HL-60/S4 treated with phorbol 12-myristate 13-acetate at 8.2 ng/mL for 4 days and 3 days (cell line): ENCODE data around the gene TPD52L1.

Source experiments
- in situ Hi-C: fragments of 300-500 bp; cut with MboI; formaldehyde crosslinking; loops from 2 replicates; pipeline ENCODE4 v1.15.0; 2022; ENCODE audit warnings: low sequenced_read_pairs

Gene TPD52L1

GRCh38 chr6:125174626-125175025, 21.1 kb downstream of the TPD52L1 start:
- in situ Hi-C loops, result no loop called here

GRCh38 chr6:125175466-125176048, 22.0 kb downstream of the TPD52L1 start:
- in situ Hi-C loops, result no loop called here

- in situ Hi-C loops, result no loop called here
Measured at GRCh38 chr6:125182237-125183008, 28.9 kb downstream of the TPD52L1 start.

DNA sequence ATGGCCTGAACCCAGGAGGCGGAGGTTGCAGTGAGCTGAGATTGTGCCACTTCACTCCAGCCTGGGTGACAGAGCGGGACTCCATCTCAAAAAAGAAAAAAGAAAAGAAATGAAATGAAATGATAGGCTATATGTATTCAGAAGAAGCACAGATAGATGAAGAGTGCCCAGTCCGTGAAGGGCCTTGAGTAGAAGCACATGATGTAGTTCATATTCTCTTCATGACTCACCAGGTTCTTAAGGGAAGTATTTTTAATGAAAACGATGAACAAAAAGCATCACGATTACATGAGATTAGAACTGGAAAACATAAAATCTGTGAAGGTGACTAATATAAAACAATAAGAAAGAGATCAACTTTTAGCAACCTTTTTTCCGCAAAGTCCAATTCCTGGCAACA, 29.8 kb downstream of the TPD52L1 start:
- in situ Hi-C loops, result no loop called here

- in situ Hi-C loops, result no loop called here
Measured at GRCh38 chr6:125188037-125188436, 34.5 kb downstream of the TPD52L1 start.

DNA sequence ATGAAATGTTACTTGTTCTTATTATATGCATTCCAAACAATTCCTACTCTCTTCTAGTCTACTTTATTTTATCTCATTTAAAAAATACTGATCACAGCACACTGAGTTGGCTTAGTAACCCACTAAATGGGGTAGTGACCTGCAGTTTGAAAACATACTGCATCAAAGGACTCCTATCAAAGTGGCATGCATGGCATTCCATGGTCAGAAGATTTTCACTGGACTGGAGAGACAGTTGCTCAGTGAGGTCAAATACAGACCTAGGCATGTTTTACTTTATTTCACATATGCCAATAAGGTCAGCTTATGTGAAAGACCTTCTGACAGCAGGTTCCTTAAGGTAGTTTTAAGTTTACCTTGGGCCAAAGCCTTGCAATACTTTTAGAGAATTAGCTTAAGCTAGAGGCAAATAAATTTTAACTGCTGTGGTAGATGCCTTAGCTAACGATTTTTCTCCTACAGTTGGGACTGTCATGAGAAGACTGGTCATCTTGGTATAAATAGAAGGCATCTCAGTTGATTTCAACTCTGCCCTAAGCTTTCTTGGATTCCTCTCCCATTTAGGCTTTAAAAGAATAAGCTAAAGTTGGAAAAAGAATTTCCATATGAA, 35.1 kb downstream of the TPD52L1 start:
- in situ Hi-C loops, result no loop called here

GRCh38 chr6:125189494-125189893, 35.9 kb downstream of the TPD52L1 start:
- in situ Hi-C loops, result no loop called here

- in situ Hi-C loops, result no loop called here
Measured at GRCh38 chr6:125190667-125191066, 37.1 kb downstream of the TPD52L1 start.

- in situ Hi-C loops, result no loop called here
Measured at GRCh38 chr6:125191916-125192609, 38.5 kb downstream of the TPD52L1 start.

DNA sequence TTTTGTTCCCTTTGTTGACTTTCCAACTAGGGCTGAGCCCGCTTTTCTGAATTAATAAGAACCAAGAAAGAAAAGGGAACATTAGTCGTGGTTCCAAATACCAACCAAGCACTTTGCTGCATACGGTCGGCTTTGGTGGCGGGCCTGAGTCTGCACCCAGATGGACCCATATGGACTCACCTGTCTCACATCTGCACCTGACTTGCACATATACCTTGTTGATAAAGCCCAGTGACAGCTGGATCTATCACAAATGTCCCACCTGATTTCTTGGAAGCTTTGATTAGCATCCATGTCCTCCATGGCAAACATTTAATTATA, 39.0 kb downstream of the TPD52L1 start:
- in situ Hi-C loops, result no loop called here

DNA sequence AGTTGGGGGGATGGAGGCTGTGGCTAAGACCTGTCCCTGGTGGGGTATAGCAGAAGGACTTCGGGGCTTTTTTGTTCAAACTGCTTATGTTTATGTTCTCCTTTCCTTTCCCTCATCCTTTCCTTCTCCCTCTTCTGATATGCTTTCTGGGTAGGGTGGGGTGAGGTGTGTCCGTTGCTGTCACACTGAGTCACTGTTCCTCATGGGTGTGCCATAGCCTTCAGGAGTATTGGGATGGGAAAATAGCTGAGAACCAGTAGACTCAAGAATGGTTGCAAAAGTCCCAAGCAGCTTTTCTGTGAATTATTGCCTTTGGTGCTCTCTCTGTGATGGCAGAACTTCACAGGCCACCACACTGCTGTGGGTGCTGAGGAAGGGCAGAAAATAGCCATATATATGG, 39.6 kb downstream of the TPD52L1 start:
- in situ Hi-C loops, result no loop called here

- in situ Hi-C loops, result no loop called here
Measured at GRCh38 chr6:125194941-125195340, 41.4 kb downstream of the TPD52L1 start.

DNA sequence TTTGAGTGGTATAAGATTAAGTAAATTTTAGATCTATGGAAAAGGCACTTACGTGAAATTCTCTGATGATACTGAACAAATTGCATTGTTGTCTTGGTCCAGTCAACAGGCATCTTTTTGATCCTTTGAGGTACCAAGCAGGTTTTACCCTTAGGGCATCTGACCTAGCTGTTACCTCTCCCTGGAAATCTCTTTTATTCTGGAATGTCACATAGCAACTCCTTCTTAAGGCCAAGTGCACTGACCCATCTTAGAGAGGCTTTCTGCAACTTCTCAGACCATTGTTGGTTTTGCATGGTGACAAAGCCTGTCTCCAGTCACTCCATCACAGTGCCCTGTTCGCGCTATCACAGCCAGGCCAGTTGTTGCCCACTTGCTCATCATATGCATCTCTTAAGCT, 42.0 kb downstream of the TPD52L1 start:
- in situ Hi-C loops, result no loop called here

- in situ Hi-C loops, result no loop called here
Measured at GRCh38 chr6:125196613-125197012, 43.0 kb downstream of the TPD52L1 start.

- in situ Hi-C loops, result no loop called here
Measured at GRCh38 chr6:125197795-125198269, 44.3 kb downstream of the TPD52L1 start.

DNA sequence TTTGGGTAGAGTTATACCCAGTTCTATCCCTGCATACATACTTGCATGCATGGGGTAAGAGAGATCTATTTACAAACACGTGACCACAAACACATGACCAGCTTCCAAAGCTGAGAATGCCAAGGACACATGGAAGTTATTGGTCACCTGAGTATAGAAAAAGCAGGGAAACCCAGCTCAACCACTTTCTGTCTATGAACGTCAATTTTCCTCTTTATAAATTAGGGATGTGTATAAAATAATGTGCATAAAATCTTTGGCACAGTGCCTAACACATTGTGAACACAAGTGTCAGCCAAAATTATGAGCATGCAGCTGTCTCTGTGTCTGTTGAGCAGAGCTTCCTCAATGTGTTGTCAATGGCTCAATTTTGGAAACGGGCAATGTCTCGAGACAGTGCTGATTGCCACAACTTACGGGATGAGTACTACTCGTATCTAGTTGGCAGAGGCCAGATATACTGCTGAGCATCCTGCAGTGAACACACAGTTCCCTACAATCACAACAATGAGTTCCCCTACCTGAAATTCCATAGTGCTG, 44.9 kb downstream of the TPD52L1 start:
- in situ Hi-C loops, result no loop called here

DNA sequence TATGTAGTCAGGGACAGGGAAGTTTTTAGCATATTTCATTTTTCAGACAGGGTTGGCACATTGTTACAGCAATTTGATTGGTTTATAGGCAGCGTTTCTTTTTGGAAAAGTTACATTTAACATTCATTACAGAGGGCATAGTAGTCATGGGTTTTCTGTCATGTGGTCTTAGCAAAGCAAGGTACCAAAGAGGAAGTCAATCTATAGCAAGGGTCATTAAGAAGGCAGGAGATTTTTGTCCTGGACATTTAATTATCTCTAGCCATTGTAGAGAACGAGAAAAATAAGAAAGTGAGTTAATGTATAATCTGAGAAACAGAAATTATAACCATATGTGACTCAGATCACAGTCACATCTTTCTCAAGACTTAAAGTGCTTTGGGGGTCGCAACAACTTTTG, 47.4 kb downstream of the TPD52L1 start:
- in situ Hi-C loops, result no loop called here

- in situ Hi-C loops, result no loop called here
Measured at GRCh38 chr6:125201961-125202729, 48.6 kb downstream of the TPD52L1 start.

- in situ Hi-C loops, result no loop called here
Measured at GRCh38 chr6:125203395-125203794, 49.8 kb downstream of the TPD52L1 start.

DNA sequence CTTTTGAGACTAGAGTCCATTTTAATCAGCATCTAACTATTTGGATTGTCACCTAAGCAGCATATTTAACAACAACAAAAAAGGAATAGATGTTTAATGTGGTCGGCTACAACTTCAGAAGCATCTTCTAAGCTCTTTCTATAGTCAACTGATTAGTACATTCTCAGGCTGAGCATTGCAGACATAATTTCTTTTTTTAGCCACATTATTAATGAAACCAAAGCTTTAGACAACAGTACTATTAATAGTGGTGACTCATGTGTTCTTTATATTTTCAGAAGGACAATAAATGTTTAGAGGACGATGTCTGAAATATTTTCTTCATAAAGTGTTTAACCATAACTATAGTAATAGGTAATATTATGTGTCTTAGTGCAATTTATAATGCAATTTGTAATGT, 52.4 kb downstream of the TPD52L1 start:
- in situ Hi-C loops, result no loop called here

- in situ Hi-C loops, result no loop called here
Measured at GRCh38 chr6:125206389-125206788, 52.8 kb downstream of the TPD52L1 start.
